Right renal pelvis (tissue), 4 donors: ENCODE data around the gene NME7. TPM values are rescaled to one million over a fixed set of nuclear protein-coding genes. Genes with fewer than 3 reads are reported as not detected.

ENCODE experiments used
- DNase-seq, 4 donors: peaks; one replicate each; pipeline ENCODE4 v3.0.0-alpha.2; 2013; ENCODE audit warnings: low read depth in 4 of 4, low spot score in 3 of 4, missing footprints in 1 of 4
- polyA plus RNA-seq, 4 donors: library from polyadenylated mRNA; unstranded; fragments of 120-200 nt; gene quantifications; one replicate each; pipeline ENCODE4 v1.2.1, GENCODE V29; 2013; ENCODE audit not compliant: insufficient read length in 4 of 4

Gene NME7
- polyA plus RNA-seq, 4 donors, result 114 to 160 (median 153) TPM

DNA sequence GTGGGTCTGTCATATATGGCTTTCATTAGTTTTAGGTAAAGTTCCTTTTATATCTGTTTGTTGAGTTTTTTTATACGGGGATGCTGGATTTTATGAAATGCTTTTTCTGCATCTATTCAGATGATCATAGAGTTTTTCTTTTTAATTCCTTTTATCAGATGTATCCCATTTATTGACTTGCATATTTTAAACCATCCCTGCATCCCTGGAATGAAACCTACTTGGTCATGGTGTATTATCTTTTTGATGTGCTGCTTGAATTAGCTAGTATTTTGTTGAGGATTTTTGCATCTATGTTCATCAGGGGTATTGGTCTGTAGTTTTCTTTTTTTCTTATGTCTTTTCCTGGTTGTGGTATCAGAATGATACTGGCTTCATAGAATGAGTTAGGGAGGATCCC is 118.0 kb downstream of the NME7 start:
- no peak for DNase-seq

DNA sequence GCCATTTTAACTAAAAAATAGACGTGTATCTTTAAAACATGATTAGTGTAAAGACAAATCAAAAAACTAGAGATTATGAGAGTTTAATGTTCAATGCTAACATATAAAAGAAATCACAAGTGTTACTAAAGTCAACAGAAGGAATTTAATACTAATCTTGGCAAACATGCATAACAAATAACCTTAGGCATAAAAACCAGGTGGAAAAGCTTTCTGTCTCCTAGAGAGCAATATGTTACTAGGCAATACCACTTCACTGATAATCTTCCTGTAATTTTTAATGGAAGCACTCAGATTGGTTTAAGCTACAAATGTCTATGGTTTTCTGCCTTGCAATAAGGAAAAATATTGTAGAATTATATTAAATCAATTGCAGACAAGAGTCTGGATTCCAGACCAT is 121.9 kb downstream of the NME7 start:
- no peak for DNase-seq

DNA sequence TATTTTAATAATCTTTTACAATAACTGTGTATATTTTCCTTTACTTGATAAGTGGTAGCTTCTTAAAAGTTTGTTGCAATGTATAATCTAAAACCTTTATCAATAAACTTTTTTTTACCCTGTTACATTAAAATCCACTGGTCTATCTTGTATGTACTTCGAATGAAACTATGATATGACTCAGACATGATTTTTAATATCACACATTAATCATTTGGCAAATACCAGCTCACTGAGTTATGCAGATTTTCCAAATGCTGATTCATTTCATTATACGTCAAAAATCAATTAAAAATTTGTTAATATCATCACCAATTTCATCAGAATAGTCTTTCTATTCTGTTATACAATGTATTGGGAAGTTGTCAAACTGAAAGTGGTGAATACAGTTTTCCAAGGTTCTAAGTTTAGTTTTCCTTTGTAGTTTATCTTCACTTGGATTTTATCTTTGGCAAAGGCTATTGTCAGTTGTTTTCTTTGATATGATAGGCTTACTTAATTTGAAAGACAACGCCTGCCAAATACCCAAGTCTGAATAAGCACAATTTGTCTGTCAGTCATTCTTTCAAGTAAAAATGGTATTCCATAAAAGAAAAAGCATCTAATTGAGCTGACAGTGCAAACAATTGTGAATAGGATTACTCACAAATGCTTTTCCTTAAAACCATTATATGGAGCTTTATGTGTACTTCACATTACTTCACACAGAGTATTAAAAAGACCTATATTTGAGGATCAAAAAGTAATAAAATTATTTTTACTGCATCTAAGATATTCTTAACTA is 127.0 kb downstream of the NME7 start:
- DNase-seq, result no peak

DNA sequence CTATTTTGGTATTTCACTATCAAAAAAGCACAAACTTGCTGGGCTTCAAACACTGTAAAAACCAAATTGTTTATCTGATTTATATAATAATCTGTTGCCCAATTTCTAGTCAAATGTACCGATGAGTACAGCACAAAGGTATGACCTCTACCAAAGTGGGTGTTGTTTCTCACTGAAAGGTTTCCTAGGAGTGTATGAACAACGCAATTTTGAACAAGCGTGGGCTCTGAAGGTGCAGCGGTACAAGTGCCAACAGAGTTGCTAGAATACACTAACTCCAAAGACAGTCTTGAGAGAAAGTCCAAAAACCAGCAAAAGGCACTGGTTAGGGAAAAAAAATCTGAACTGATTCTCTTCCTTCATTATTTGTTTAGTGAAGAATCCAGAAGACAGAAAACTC is 130.7 kb downstream of the NME7 start:
- DNase-seq, result no peak

DNA sequence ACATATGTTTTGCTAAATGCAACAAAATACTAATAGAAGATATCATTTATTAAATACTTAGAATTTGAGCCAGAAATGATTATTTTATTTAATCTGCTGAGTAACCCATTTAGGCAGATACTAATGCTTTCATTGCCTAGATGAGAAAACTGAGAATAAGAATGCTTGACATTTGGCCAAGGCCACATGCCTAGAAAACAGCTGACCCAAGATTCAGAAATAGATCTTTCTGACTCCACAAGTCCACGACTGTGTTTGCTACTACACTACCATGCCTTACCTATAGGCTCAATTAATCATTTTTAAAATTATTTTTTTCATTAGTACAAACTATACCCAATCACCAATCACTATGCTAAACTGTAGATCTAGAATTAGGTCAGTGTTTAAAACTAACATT is 131.5 kb downstream of the NME7 start:
- DNase-seq, result no peak

DNA sequence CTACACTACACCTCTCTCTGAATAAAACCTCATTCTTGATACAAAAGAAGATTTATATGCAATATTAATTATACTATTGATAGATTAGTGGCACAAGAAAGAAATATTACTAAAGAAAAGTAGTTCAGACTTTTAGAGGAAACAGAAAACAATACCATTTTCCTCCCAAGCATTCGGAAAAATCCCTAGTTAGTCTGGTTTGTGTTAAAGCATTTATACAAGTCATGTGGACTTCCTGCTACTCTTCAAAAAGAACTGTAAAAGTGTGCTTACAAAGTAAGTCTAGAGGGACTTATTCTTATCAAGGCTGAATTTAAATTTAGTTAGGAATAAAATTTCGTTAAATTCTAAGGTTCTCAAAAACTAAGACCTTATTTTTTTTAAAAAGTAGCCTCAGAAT is 132.0 kb downstream of the NME7 start:
- DNase-seq, result no peak

DNA sequence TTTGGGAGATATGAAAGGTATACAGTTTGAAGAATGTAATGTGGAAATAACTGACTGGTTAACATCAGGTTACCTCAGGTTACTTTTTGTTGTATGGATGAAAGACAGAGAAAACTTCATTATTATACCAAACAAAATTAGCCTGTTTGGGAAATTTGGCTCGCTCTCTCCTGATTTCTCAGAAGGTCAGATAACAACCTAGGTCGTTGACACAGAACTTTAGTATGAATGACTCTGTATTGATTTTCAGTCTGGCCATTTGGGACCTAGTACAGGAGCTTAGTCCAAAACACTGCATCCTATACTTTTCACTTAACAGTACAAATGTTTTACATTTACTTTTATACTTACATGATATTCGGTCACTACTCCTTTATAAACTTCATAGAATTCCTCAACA is 132.8 kb downstream of the NME7 start:
- DNase-seq, result no peak

DNA sequence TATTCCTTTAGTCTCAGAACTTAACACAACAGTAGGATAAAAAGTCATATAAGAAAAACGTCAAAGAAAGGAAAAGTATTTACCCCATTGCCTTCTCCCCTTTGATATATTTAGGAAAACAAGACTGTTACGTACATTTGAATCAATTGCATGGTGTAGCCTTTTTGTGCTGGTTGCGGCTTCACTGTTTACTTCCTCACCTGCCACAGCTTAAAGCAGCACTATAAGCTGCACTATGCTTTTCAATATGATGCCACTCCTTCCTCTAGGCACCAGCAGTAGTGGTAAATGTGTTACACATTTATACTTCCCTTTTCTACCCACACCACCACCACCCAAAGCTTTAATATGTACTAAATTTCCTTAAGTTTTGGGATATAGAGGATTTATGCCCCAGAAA is 150.0 kb downstream of the NME7 start:
- no peak for DNase-seq

DNA sequence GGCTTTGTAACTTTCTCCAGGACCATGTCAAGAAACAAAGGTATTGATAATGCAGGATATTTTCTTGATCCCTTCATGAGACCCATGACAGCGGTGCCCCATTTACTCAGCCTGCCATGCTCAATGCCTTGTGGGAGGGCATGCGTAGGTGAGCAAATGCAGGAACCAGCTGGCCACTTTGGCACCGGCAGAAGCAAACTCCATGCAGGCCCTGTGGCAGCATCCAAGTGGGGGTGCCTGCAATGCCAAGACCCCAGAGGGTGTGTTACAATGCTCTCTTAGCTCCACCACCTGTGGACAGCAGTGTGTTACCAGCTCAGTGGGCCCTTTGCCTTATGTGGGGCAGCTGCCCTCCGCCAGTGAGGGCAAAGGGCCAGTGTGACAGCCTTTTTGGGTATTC is 153.0 kb downstream of the NME7 start:
- no peak for DNase-seq

DNA sequence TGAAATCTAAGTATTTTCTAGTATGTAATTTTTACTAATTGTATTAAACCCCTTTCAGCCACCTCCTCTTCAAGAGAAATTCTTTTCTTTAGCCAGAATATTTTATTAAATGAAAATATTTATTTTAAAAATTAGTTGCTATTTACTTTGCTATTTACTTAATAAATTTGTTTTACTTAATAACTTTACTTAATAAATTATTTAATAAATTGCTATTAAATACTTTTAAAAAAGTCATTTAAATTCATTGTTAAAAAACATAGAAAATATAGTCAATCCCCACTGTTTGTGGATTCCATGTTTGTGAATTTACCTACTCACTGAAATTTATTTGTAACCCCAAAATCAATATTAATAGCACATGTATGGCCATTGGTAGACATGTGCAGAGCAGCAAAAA is 155.5 kb downstream of the NME7 start:
- no peak for DNase-seq

DNA sequence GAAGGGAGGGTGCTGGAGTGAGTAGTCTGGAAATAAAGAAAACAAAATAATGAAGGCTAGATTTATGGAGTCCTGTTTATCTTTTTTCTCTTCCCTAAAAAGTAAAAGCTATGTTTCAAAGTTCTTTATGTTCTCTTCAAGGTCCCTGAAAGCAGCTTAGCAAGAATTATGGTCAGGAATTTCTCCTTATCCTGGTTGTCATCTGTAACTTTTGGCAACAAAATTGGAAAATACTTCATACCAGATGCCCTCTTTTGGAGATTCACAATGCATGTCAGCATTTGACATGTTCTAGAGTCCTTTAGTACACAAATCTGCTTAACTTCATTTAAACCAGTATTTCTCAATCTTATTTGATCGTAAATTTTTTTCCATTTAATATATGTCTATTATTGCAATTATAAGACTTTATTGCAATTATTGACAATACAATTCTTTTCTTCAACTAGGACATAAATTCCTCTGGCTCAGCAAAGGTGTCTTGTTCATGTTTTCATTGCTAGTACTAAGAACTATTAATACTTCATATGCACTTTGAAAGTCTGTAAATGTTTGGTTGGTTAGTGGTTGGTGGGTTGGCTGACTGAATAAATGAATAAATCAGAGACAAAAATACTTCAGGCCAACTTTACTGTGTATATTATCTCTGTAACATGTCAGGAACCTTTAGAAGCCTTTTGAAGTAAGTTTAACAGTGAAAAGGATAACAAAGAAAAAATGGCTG is 159.6 kb downstream of the NME7 start:
- no peak for DNase-seq

DNA sequence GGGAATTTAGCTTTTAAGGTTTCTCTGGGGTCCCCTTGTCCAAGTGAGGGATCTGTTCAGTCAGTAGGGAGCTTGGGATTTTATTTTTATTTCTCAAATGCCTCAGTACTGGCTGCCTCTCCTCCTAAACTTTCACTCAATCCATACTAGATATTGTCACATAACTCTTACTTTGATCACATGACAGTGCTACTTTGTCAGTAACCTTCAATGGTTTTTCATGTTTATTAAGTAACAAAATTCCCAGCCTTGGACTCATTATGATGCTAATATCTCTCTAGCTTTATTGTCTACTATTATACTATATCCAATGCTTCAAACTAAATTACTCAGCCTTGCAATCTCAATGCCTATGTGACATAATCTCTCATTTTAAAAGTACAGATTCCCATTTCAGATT is 163.4 kb downstream of the NME7 start:
- no peak for DNase-seq

DNA sequence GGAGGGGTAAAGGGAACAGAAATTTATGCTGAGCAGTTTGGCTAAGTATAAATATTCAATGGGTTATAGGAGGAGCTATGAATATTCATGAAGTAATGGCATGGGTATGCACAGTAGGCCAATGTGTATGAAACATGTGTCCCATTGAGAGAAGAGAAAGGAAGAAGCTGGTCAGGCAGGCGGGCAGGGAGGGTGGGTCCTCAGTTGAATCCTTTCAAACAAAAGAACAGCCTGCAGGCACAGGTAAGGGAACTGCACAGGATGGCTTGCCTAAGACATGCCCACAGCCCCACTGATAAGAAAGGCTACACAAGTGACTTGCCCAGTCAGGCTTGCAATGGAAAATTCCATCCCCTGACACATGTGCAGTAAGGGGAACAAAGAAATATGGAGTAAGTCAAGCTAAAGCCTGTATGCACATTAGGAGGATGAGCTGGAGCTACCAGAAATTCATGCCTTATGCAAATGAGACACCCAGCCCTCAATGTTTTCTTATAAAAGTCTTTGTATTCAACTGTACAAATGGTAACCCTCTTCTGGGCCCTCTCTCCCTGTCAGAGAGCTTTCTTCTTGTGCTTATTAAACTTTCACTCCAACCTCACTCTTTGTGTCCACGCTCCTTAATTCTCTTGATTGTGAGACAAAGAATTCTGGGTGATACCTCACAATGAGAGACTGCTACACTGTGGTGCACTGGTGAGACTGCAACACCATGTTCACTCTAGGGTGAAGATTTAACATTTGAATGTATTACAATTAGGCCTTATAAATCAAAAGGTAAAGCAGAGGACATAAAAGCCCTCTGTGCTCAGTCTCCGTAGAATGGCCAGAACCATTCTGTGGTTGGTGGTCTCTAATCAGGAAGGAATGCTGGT is 164.6 kb downstream of the NME7 start:
- DNase-seq, result no peak

DNA sequence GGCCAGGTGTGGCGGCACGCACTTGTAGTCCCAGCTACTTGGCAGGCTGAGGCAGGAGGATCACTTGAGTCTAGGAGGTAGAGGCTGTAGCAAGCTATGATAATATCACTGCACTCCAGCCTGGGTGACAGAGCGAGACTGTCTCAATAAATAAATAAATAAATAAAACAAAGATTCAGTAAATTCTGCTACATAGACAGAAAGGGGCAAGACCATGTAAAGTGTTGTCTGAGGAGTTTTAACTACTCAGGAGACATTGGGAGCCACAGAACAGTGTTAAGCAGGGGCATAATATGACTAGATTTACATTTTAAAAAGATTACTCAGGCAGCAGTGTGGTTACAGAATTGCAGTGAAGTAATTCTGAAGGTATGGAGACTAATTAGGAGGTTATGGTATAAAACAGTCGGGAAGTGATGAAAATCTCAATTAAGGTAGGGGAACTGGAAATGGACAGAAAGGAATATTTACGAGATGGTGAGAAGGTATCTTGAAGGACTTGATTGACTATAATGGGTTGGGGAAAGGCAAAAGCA is 166.4 kb downstream of the NME7 start:
- no peak for DNase-seq

DNA sequence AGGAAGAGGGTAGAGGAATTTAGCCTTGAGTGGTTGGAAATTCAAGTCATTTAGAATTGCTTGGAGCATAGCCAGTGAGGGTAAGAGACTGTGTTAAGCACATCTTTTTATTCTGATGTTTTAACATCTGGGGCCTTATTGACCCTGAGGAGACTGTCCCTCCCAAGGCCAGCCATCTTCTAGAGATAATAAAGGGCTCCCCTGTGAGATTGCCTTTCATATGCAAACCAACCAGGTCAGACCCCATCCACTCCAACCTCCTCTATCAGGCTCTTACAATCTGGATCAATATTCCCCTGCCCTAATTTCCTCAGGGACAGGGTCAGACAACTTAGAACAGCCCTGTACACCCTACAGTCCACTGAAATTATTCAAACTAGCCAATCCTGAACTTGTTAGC is 167.3 kb downstream of the NME7 start:
- DNase-seq, result no peak

DNA sequence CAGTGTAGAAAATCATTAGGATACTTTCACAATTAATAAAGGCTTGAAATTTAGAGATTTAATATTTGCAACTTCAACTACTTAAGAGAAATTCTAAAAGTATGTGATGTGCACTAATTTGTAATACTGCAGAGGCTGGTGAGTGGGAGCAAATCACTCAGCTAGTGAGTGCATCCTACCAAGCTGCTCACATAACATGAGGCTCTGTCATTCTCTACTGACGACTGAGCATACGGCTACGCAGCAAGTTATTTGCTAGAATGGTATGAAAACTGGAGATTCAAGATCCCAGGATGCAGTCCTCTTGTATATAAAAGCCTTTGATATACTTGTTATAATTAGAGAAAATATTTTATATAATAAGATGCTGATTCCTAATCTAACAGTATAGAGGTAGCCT is 171.0 kb downstream of the NME7 start:
- DNase-seq, result no peak

DNA sequence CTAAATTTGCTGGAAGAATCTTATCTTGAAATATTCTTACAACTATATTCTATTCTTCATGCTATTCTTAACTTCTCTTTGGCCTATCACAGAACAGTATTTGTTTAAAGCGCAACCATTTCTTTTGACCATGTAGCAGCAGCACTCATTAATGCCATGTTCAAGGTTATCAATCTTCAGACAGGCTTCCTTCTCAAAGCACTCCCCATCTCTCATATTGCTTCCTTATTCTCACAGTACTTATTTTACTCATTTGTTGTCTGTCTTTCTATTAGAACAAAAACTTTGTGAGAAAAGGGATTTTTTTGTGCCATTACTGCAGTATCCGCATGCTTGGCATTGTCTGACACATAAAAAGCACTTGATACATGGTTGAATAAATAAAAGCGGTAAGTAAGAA is 171.4 kb downstream of the NME7 start:
- DNase-seq, result no peak

DNA sequence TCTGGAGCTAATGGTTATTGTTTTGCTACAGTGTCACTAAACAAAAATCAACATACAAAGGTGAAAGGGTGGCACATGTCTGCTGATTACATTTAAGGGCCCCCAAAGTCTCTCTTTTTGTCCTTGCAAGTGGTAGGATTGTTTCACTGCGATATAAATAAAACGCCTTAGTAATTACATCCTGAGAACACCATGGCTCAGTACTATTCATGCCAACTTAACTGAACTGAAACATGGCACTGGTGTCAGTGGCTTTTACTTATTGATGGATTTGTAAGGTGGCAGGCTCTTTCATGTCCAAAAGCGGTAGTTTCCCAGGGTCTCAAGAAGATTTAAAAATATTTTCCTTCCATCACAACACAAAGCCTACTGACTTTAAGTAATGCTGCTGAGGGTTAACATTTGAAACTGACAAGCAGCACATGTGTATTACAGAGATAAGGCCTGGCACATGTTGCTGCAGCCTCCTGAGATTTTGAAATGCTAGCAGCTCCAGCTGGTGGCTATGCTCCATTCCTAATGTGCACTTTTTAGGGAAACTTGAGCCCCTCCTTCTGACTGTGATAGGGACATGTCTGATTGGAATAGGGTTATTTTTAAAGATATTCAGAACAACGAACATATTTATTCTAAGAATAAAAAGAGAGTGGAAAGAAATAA is 174.3 kb downstream of the NME7 start:
- no peak for DNase-seq

DNA sequence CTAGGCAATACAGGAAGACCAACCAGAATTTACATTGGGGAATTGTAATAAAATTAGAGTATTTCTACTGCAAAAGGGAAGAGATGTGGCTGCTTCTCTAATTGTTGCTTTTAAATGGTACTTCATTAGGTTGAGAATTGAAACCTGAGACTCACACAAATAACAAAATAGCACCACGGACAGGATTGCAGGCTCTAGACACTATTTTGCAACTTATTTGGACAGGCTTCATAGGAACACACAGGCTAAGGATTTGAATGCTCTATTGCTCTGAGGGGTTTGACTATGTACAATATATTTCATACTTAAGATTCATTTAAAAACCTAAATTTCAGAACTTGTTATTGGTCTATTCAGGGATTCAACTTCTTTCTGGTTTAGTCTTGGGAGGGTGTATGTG is 181.5 kb downstream of the NME7 start:
- no peak for DNase-seq

DNA sequence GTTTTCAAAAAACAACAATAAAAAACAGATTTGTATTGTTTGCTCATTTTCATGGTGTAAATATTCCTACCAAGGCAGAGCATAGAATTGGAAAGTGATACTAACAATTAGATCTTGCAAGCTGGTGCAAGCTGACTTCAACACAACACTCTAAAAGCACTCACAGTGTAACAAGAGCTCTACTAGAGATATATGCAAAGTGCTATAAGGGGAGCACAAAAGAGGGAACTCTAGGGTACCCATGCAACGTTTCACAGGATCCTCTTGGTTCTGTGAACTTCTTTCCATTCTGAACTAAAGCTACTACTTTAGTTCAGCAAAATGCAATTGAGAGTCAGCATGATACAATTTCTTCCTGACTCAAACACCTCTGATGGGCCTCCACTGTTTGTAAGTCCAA is 182.8 kb downstream of the NME7 start:
- no peak for DNase-seq

DNA sequence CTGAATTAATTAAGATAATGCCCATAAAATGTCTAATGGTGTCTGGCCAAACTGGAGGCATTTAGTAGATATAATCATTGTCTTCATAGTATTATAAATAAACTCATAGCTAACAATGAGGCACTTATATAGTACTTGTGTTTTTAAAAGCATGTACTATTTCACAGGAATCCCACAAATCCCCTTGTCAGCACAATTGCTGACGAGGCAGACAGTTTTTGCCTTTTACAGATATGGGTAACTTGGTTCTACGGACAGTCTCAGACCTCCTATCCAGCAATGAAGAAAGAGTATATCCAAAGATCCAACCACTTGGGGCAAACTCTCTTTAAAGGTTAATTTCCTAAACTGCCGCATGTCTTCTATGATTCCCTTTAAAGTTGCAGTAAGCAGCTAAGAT is 187.4 kb downstream of the NME7 start:
- DNase-seq, result no peak
